GM10248 (cell line): ENCODE data around the gene FOXL2.

Source experiments
- CTCF ChIA-PET: fragments of 300-600 bp; sonication (Branson Sonifier 250); formaldehyde crosslinking; extraction: SDS; loops from one replicate; lab custom pipeline; 2021; ENCODE audit warnings: antibody characterized with exemption; lab: Yijun Ruan, JAX
- POLR2A ChIA-PET: fragments of 350-650 bp; sonication (Branson Sonifier 250); formaldehyde crosslinking; extraction: SDS; loops from one replicate; lab custom pipeline; 2020; ENCODE audit warnings: antibody characterized with exemption; lab: Yijun Ruan, JAX
- DNase-seq: peaks from one replicate; pipeline ENCODE4 v3.0.0; 2012; ENCODE audit errors: extremely low spot score
- CTCF ChIP-seq: IDR thresholded peaks from 2 replicates; pipeline ENCODE4 v1.5.1; 2012; ENCODE audit warnings: mild to moderate bottlenecking, low read depth; ENCODE audit errors: extremely low read depth, missing control alignments, control extremely low read depth

The FOXL2 gene

GRCh38 chr3:138975351-138975750, 28.4 kb upstream of the FOXL2 start:
- ChIA-PET POLR2A (no interaction called here), CTCF (no interaction called here)
- DNase-seq = no peak
- TF ChIP-seq CTCF = no peak

GRCh38 chr3:138974462-138974861, 27.5 kb upstream of the FOXL2 start:
- CTCF ChIA-PET = no interaction called here
- TF ChIP-seq CTCF = no peak
- POLR2A ChIA-PET = no interaction called here
- DNase-seq = no peak

- TF ChIP-seq CTCF = no peak
- POLR2A ChIA-PET = no interaction called here
- CTCF ChIA-PET = interaction anchor here (0.7 kb wide), 1 partner anchor 57 kb away, joined by 4 read pairs; no protein-coding TSS in a partner anchor
- DNase-seq = no peak
These were observed 26.0 kb upstream of the FOXL2 start for GRCh38 chr3:138972941-138973340.

GRCh38 chr3:138971766-138972320, 24.9 kb upstream of the FOXL2 start:
- POLR2A ChIA-PET = no interaction called here
- no peak for DNase-seq
- CTCF ChIA-PET = interaction anchor here (1.1 to 1.6 kb wide), 2 partner anchors 56 to 339 kb away, joined by 3 read pairs; no protein-coding TSS in a partner anchor
- no peak for TF ChIP-seq CTCF

GRCh38 chr3:138964923-138965322, 18.0 kb upstream of the FOXL2 start:
- no peak for TF ChIP-seq CTCF
- CTCF ChIA-PET = interaction anchor here (1.1 kb wide), 1 partner anchor 18 kb away, joined by 3 read pairs; the partner anchor contains the start of genes FOXL2 and FOXL2NB
- no peak for DNase-seq
- POLR2A ChIA-PET = no interaction called here

- ChIA-PET POLR2A (no interaction called here), CTCF (interaction anchor here (1.1 kb wide), 1 partner anchor 17 kb away, joined by 3 read pairs; the partner anchor contains the start of genes FOXL2 and FOXL2NB)
- DNase-seq = no peak
- no peak for TF ChIP-seq CTCF
These were observed 17.3 kb upstream of the FOXL2 start for GRCh38 chr3:138964264-138964663.
